HG03442 (cell line): ENCODE data around the gene ARFRP1.

Experiments used
- ATAC-seq: cut with Tn5 transposase; IDR thresholded peaks from one replicate; pipeline ENCODE4 v1.9.1; 2021; ENCODE audit warnings: mild to moderate bottlenecking, moderate library complexity; ENCODE audit not compliant: unreplicated experiment

The ARFRP1 gene

GRCh38 chr20:63693083-63693732 lies 14.6 kb downstream of the ARFRP1 start:
- no peak for ATAC-seq

- no peak for ATAC-seq
These were observed 15.2 kb downstream of the ARFRP1 start for GRCh38 chr20:63692436-63693082.

- ATAC-seq: no peak
These were observed 15.9 kb downstream of the ARFRP1 start for GRCh38 chr20:63691711-63692435.

- no peak for ATAC-seq
These were observed 16.7 kb downstream of the ARFRP1 start for GRCh38 chr20:63690898-63691710.

GRCh38 chr20:63690003-63690897 lies 17.5 kb downstream of the ARFRP1 start:
- no peak for ATAC-seq

- no peak for ATAC-seq
These were observed 18.5 kb downstream of the ARFRP1 start for GRCh38 chr20:63689046-63690002.

GRCh38 chr20:63688228-63689045 lies 19.3 kb downstream of the ARFRP1 start:
- ATAC-seq: no peak

- ATAC-seq: no peak
These were observed 20.2 kb downstream of the ARFRP1 start for GRCh38 chr20:63687419-63688178.

GRCh38 chr20:63686492-63687321 lies 21.1 kb downstream of the ARFRP1 start:
- ATAC-seq: no peak

GRCh38 chr20:63686094-63686491 lies 21.7 kb downstream of the ARFRP1 start:
- ATAC-seq: no peak

GRCh38 chr20:63685269-63686026 lies 22.3 kb downstream of the ARFRP1 start:
- no peak for ATAC-seq

- ATAC-seq: no peak
These were observed 25.2 kb downstream of the ARFRP1 start for GRCh38 chr20:63682384-63683139.

- ATAC-seq: no peak
These were observed 26.1 kb downstream of the ARFRP1 start for GRCh38 chr20:63681609-63682142.

GRCh38 chr20:63680857-63681608 lies 26.7 kb downstream of the ARFRP1 start:
- no peak for ATAC-seq
